ENCODE data around the gene GCM1.

GCM1 gene

DNA sequence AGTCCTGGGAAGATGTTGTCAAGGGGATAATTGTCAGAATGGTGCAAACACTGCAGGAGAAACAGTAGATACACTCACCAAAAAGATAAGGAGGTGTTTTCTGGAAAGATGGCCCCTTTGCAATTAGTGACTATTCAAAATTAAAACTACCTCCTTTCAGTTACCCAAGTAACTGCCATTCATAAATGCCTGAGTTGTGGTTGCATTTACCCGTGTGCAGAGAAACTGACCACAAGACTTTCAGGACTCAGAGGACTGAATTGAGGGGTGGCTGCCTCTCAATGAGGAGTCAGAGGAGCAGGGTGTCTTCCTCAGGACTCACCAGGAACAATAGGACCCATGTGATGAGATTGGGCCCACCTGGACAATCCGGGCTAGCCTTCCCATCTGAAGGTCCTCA, 39.0 kb downstream of the GCM1 start:
- TF ChIP-seq ZNF169 (tag by site-specific recombination; IDR thresholded peaks at IDR 0.05) (no peak), KLF16 (tag by site-specific recombination; IDR thresholded peaks at IDR 0.05) (no peak)
- Histone ChIP-seq H3K4me1 (ENCODE audit: control insufficient read depth, insufficient read depth, low read length) (peaks cover 3% of the 10 kb centered on the region), H3K27ac (ENCODE audit: extremely low read depth, low read depth, low read length) (no peak overlapping the region), H3K9me3 (ENCODE audit: control insufficient read depth, insufficient read depth, low read depth, low read length) (no peaks in the 10 kb centered on the region), H3K4me3 (ENCODE audit: low read depth, low read length) (no peak overlapping the region), H3K36me3 (ENCODE audit: control insufficient read depth in 2 of 2, insufficient read depth in 1 of 2, low read length in 2 of 2) (no peaks in the 10 kb centered on the region)
- ChIA-PET CTCF (interaction anchor here (0.5 kb wide), 1 partner anchor 62 kb away, joined by 4 read pairs; no protein-coding TSS in a partner anchor), POLR2A (no interaction called here)

DNA sequence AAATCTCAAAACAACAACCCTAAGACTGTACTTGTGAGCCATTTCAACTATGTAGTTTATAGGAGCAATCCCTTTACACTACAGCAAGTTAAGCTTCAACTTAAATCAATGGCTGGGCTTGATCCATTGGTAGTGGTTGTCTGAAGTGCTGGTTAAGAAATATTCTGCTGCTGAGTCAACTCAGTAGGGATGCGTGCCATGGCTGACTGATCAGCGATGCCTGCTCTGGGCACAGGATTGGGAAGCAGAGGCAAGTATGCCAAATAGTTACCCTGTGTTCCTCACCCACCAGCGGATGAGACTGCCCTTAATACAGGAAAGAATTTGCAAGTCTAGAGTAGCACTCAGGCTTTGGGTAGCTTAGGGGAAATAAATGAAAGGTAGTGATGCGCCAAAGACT, 41.5 kb downstream of the GCM1 start:
- CTCF ChIA-PET: interaction anchor here (1.0 to 1.3 kb wide), 3 partner anchors 64 to 622 kb away, joined by 3 to 5 read pairs (median 4); no protein-coding TSS in a partner anchor
- H3K36me3 ChIP-seq (ENCODE audit: control insufficient read depth in 2 of 2, insufficient read depth in 1 of 2, low read length in 2 of 2): peaks cover 0 to 13% of the 10 kb centered on the region in 2 experiments; a peak in 1 of 3 replicates
- H3K4me3 ChIP-seq (ENCODE audit: low read depth, low read length): no peak overlapping the region
- H3K4me1 ChIP-seq (ENCODE audit: control insufficient read depth, insufficient read depth, low read length): no peaks in the 10 kb centered on the region
- H3K9me3 ChIP-seq (ENCODE audit: control insufficient read depth, insufficient read depth, low read depth, low read length): no peaks in the 10 kb centered on the region
- no peak overlapping the region for H3K27ac ChIP-seq (ENCODE audit: extremely low read depth, low read depth, low read length)
- POLR2A ChIA-PET: no interaction called here
- no peak for TF ChIP-seq TRIM28 (IDR thresholded peaks at IDR 0.05; ENCODE audit: borderline replicate concordance, low read length)
- TF ChIP-seq HOXD13 (CRISPR knock-in tag; IDR thresholded peaks at IDR 0.05; ENCODE audit: borderline replicate concordance): no peak
- TF ChIP-seq BCL11B (tag by site-specific recombination; IDR thresholded peaks at IDR 0.05; ENCODE audit: low read depth): no peak
- TF ChIP-seq ZNF391 (tag by site-specific recombination; IDR thresholded peaks at IDR 0.05; ENCODE audit: borderline replicate concordance, low read depth): no peak
- TF ChIP-seq SP3 (tag by site-specific recombination; IDR thresholded peaks at IDR 0.05): no peak
- TF ChIP-seq ZNF561 (tag by site-specific recombination; IDR thresholded peaks at IDR 0.05; ENCODE audit: borderline replicate concordance): no peak
- no peak for TF ChIP-seq MYNN (tag by site-specific recombination; IDR thresholded peaks at IDR 0.05; ENCODE audit: borderline replicate concordance)
- TF ChIP-seq REPIN1 (tag by site-specific recombination; IDR thresholded peaks at IDR 0.05; ENCODE audit: low read depth): no peak
- no peak for TF ChIP-seq ZNF302 (tag by site-specific recombination; IDR thresholded peaks at IDR 0.05; ENCODE audit: low read depth)
- TF ChIP-seq ZNF521 (tag by site-specific recombination; IDR thresholded peaks at IDR 0.05): no peak
- TF ChIP-seq, protein P1, sequence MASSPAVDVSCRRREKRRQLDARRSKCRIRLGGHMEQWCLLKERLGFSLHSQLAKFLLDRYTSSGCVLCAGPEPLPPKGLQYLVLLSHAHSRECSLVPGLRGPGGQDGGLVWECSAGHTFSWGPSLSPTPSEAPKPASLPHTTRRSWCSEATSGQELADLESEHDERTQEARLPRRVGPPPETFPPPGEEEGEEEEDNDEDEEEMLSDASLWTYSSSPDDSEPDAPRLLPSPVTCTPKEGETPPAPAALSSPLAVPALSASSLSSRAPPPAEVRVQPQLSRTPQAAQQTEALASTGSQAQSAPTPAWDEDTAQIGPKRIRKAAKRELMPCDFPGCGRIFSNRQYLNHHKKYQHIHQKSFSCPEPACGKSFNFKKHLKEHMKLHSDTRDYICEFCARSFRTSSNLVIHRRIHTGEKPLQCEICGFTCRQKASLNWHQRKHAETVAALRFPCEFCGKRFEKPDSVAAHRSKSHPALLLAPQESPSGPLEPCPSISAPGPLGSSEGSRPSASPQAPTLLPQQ (tag by site-specific recombination; IDR thresholded peaks at IDR 0.05): no peak

DNA sequence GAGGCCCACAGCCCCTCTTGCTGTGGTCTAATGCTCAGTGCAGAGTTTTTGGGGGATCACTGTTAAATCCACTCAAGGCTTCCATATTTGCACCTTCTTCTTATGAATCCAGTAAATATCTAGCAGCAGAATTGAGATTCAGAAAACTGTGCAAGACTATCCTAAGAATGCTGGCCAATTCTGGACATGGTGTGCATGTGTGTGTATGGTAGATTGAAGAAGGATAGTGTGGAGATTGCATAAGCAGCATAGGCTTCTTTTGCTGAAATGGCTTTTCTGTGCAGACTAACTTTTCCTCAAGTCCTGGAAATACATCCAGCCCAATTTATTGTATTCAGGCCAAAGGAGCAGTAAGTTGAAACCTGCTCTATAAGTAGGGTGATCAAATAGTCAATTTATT, 43.7 kb downstream of the GCM1 start:
- TF ChIP-seq ZEB2 (tag by site-specific recombination; IDR thresholded peaks at IDR 0.05): no peak
- no peak for TF ChIP-seq ZNF571 (tag by site-specific recombination; IDR thresholded peaks at IDR 0.05)
- TF ChIP-seq KLF8 (tag by site-specific recombination; IDR thresholded peaks at IDR 0.05): no peak
- TF ChIP-seq ZNF510 (tag by site-specific recombination; IDR thresholded peaks at IDR 0.05; ENCODE audit: insufficient replicate concordance): no peak
- TF ChIP-seq, protein P2, sequence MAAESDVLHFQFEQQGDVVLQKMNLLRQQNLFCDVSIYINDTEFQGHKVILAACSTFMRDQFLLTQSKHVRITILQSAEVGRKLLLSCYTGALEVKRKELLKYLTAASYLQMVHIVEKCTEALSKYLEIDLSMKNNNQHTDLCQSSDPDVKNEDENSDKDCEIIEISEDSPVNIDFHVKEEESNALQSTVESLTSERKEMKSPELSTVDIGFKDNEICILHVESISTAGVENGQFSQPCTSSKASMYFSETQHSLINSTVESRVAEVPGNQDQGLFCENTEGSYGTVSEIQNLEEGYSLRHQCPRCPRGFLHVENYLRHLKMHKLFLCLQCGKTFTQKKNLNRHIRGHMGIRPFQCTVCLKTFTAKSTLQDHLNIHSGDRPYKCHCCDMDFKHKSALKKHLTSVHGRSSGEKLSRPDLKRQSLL (tag by site-specific recombination; IDR thresholded peaks at IDR 0.05): no peak
- no peak for TF ChIP-seq ZNF548 (tag by site-specific recombination; IDR thresholded peaks at IDR 0.05)
- no peak for TF ChIP-seq ZNF529 (tag by site-specific recombination; IDR thresholded peaks at IDR 0.05; ENCODE audit: insufficient replicate concordance)
- TF ChIP-seq, protein P3, sequence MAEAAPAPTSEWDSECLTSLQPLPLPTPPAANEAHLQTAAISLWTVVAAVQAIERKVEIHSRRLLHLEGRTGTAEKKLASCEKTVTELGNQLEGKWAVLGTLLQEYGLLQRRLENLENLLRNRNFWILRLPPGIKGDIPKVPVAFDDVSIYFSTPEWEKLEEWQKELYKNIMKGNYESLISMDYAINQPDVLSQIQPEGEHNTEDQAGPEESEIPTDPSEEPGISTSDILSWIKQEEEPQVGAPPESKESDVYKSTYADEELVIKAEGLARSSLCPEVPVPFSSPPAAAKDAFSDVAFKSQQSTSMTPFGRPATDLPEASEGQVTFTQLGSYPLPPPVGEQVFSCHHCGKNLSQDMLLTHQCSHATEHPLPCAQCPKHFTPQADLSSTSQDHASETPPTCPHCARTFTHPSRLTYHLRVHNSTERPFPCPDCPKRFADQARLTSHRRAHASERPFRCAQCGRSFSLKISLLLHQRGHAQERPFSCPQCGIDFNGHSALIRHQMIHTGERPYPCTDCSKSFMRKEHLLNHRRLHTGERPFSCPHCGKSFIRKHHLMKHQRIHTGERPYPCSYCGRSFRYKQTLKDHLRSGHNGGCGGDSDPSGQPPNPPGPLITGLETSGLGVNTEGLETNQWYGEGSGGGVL (tag by site-specific recombination; IDR thresholded peaks at IDR 0.05): no peak
- TF ChIP-seq SETDB1 (IDR thresholded peaks at IDR 0.05; ENCODE audit: insufficient read length, low read length): no peak
- TF ChIP-seq ZNF621 (tag by site-specific recombination; IDR thresholded peaks at IDR 0.05): no peak
- TF ChIP-seq, protein P4, sequence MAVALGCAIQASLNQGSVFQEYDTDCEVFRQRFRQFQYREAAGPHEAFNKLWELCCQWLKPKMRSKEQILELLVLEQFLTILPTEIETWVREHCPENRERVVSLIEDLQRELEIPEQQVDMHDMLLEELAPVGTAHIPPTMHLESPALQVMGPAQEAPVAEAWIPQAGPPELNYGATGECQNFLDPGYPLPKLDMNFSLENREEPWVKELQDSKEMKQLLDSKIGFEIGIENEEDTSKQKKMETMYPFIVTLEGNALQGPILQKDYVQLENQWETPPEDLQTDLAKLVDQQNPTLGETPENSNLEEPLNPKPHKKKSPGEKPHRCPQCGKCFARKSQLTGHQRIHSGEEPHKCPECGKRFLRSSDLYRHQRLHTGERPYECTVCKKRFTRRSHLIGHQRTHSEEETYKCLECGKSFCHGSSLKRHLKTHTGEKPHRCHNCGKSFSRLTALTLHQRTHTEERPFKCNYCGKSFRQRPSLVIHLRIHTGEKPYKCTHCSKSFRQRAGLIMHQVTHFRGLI (tag by site-specific recombination; IDR thresholded peaks at IDR 0.05): no peak
- TF ChIP-seq ZNF555 (tag by site-specific recombination; conservative IDR thresholded peaks at IDR 0.05): no peak
- no peak for TF ChIP-seq GLIS2 (tag by site-specific recombination; IDR thresholded peaks at IDR 0.05)
- no peak for TF ChIP-seq KLF7 (tag by site-specific recombination; IDR thresholded peaks at IDR 0.05; ENCODE audit: borderline replicate concordance)
- ChIA-PET CTCF (interaction anchor here (0.7 to 1.4 kb wide), 7 partner anchors 7 to 388 kb away, joined by 3 to 6 read pairs (median 3); no protein-coding TSS in a partner anchor), POLR2A (no interaction called here)
- peaks cover 4 to 30% of the 10 kb centered on the region in 2 experiments for H3K36me3 ChIP-seq (ENCODE audit: control insufficient read depth in 2 of 2, insufficient read depth in 1 of 2, low read length in 2 of 2)
- no peaks in the 10 kb centered on the region for H3K4me1 ChIP-seq (ENCODE audit: control insufficient read depth, insufficient read depth, low read length)
- no peak overlapping the region for H3K4me3 ChIP-seq (ENCODE audit: low read depth, low read length)
- no peak overlapping the region for H3K27ac ChIP-seq (ENCODE audit: extremely low read depth, low read depth, low read length)
- no peaks in the 10 kb centered on the region for H3K9me3 ChIP-seq (ENCODE audit: control insufficient read depth, insufficient read depth, low read depth, low read length)

All from HEK293 (cell line).